NCI-H345 (cell line): ENCODE data around the gene GPR139.

Experiments used
- DNase-seq: peaks from one replicate; lab custom pipeline; 2025; lab: John Stamatoyannopoulos, UW

GPR139 gene

GRCh38 chr16:20053336-20053735 is 20.4 kb downstream of the GPR139 start:
- DNase-seq, result no peak

GRCh38 chr16:20051611-20052010 is 22.1 kb downstream of the GPR139 start:
- no peak for DNase-seq

- no peak for DNase-seq
Observed at GRCh38 chr16:20051147-20051546, 22.5 kb downstream of the GPR139 start.

- DNase-seq, result peak; percentile 19
Observed at GRCh38 chr16:20049831-20050230, 23.9 kb downstream of the GPR139 start.

- DNase-seq, result no peak
Observed at GRCh38 chr16:20045886-20046285, 27.8 kb downstream of the GPR139 start.

GRCh38 chr16:20042848-20043247 is 30.8 kb downstream of the GPR139 start:
- DNase-seq, result no peak

- no peak for DNase-seq
Observed at GRCh38 chr16:20041924-20042596, 31.6 kb downstream of the GPR139 start.

- DNase-seq, result no peak
Observed at GRCh38 chr16:20040011-20040410, 33.7 kb downstream of the GPR139 start.

GRCh38 chr16:20029611-20030010 is 44.1 kb downstream of the GPR139 start:
- DNase-seq, result no peak

GRCh38 chr16:20026361-20027072 is 47.2 kb downstream of the GPR139 start:
- no peak for DNase-seq

GRCh38 chr16:20023190-20023589 is 50.5 kb downstream of the GPR139 start:
- no peak for DNase-seq

GRCh38 chr16:20020976-20021375 is 52.7 kb downstream of the GPR139 start:
- no peak for DNase-seq

- no peak for DNase-seq
Observed at GRCh38 chr16:20020083-20020482, 53.6 kb downstream of the GPR139 start.

GRCh38 chr16:20016234-20016633 is 57.5 kb downstream of the GPR139 start:
- DNase-seq, result no peak

- DNase-seq, result no peak
Observed at GRCh38 chr16:20004931-20005330, 68.8 kb downstream of the GPR139 start.

- DNase-seq, result no peak
Observed at GRCh38 chr16:20002936-20003335, 70.8 kb downstream of the GPR139 start.

- no peak for DNase-seq
Observed at GRCh38 chr16:20001856-20002707, 71.6 kb downstream of the GPR139 start.

- DNase-seq, result no peak
Observed at GRCh38 chr16:19997734-19998133, 76.0 kb downstream of the GPR139 start.

- peak; percentile 82 for DNase-seq
Observed at GRCh38 chr16:19997264-19997663, 76.4 kb downstream of the GPR139 start.

- no peak for DNase-seq
Observed at GRCh38 chr16:19994466-19995170, 79.1 kb downstream of the GPR139 start.

- no peak for DNase-seq
Observed at GRCh38 chr16:19991614-19992013, 82.1 kb downstream of the GPR139 start.

GRCh38 chr16:19984135-19984534 is 89.6 kb downstream of the GPR139 start:
- DNase-seq, result no peak
